Lung (tissue), 12 donors: ENCODE measurements around the gene IFIT3. TPM values are rescaled to one million over a fixed set of nuclear protein-coding genes. Genes with fewer than 3 reads are reported as not detected.
A peak's percentile ranks its signal among the peaks of the same experiment; 100 is the strongest.

ENCODE experiments used
- ATAC-seq: fragments of 200-7000 bp; cut with Tn5 transposase; one replicate; pipeline ENCODE4 v1.9.1; 2020; ENCODE audit warnings: moderate number of reproducible peaks; ENCODE audit not compliant: insufficient read depth, low FRiP score
- DNase-seq, 3 donors: peaks; one replicate each; pipeline ENCODE4 v3.0.0-alpha.2; 2013 to 2017
- H3K27ac ChIP-seq, 2 donors: one replicate each; pipeline ENCODE4 v1.5.1; 2013; ENCODE audit warnings: mild to moderate bottlenecking in 2 of 2, moderate library complexity in 2 of 2, control low read depth in 1 of 2, inconsistent platforms in 1 of 2, low read depth in 1 of 2, low read length in 1 of 2
- H3K27me3 ChIP-seq, 3 donors: one replicate each; pipeline ENCODE4 v1.5.1; 2013; ENCODE audit warnings: low read length in 2 of 3; ENCODE audit not compliant: control insufficient read depth in 3 of 3, insufficient read depth in 3 of 3
- H3K36me3 ChIP-seq, 4 donors: one replicate each; pipeline ENCODE4 v1.5.1; 2013; ENCODE audit warnings: low read length in 4 of 4, mild to moderate bottlenecking in 1 of 4, moderate library complexity in 1 of 4; ENCODE audit not compliant: control insufficient read depth in 4 of 4, insufficient read depth in 4 of 4
- H3K4me1 ChIP-seq, 5 donors: one replicate each; pipeline ENCODE4 v1.5.1; 2013; ENCODE audit warnings: low read length in 5 of 5, mild to moderate bottlenecking in 2 of 5, moderate library complexity in 1 of 5; ENCODE audit not compliant: control insufficient read depth in 5 of 5, insufficient read depth in 5 of 5
- H3K4me3 ChIP-seq: one replicate; pipeline ENCODE4 v1.5.1; 2013; ENCODE audit warnings: mild to moderate bottlenecking, control low read depth, moderate library complexity
- H3K9ac ChIP-seq, 2 donors: one replicate each; pipeline ENCODE4 v1.5.1; 2013; ENCODE audit warnings: low read length in 2 of 2, control low read depth in 1 of 2; ENCODE audit not compliant: insufficient read depth in 1 of 2
- H3K9me3 ChIP-seq, 4 donors: one replicate each; pipeline ENCODE4 v1.5.1; 2013; ENCODE audit warnings: low read length in 3 of 4, mild to moderate bottlenecking in 1 of 4, moderate library complexity in 1 of 4; ENCODE audit not compliant: control insufficient read depth in 4 of 4, insufficient read depth in 3 of 4
- CTCF ChIP-seq: IDR thresholded peaks from 2 replicates; pipeline ENCODE4 v1.5.1; 2012; ENCODE audit warnings: mild to moderate bottlenecking; ENCODE audit errors: control extremely low read depth, extremely low read depth
- WGBS, 2 donors: extraction: QIAGEN DNeasy Blood & Tissue Kit; methylation state at CpG; one replicate each; pipeline ENCODE4 v1.1.7; 2013; 5-methylcytosine and 5-hydroxymethylcytosine counted together
- polyA plus RNA-seq, 2 donors: library from polyadenylated mRNA; stranded (reverse); fragments of 200-250 nt; gene quantifications; one replicate each; pipeline ENCODE4 v1.2.1, GENCODE V29; 2013
- total RNA-seq, 2 donors: library from RNA; depleted of rRNA in 1 of 2; stranded (reverse); fragments of >200 nt in 1 of 2; gene quantifications; one replicate each; pipeline ENCODE4 v1.2.1, GENCODE V29; 2014 to 2021
- donor health status: control.
- donor health status: control.
- donor health status: Bipolar disorder and iron deficiency.
- donor health status: healthy.
- donor health status: DM: yes; HTN: yes; CAD: no.

The IFIT3 gene
- total and polyA plus RNA-seq, 4 donors, result 12.6 to 47.7 (median 22.3) TPM

GRCh38 chr10:89368129-89368528, 40.3 kb downstream of the IFIT3 start:
- Histone ChIP-seq H3K9ac (peak overlapping the region in 1 of 2 donors; percentile 44), H3K36me3 (no peaks in the 10 kb centered on the region), H3K4me1 (peaks cover 4 to 31% (median 16%) of the 10 kb centered on the region in 5 donors), H3K27ac (no peak overlapping the region), H3K9me3 (no peaks in the 10 kb centered on the region), H3K4me3 (no peak overlapping the region), H3K27me3 (no peaks in the 10 kb centered on the region)
- ATAC-seq, result no peak
- TF ChIP-seq CTCF, result no peak
- 67 to 78% methylated on average over 1 of the region's 1 CpG for WGBS, 2 donors
- no peak for DNase-seq

GRCh38 chr10:89369156-89370105, 41.6 kb downstream of the IFIT3 start:
- ATAC-seq, result no peak
- 59% methylated on average over 5 of the region's 5 CpGs for WGBS, 2 donors
- Histone ChIP-seq H3K9me3 (no peaks in the 10 kb centered on the region), H3K36me3 (no peaks in the 10 kb centered on the region), H3K27me3 (no peaks in the 10 kb centered on the region), H3K27ac (no peak overlapping the region), H3K4me1 (peaks cover 4 to 43% (median 20%) of the 10 kb centered on the region in 5 donors), H3K9ac (peak overlapping the region in 1 of 2 donors; percentile 2), H3K4me3 (no peak overlapping the region)
- TF ChIP-seq CTCF, result peak; percentile 17
- DNase-seq, result peak; percentile 31 to 83 (median 78)

DNA sequence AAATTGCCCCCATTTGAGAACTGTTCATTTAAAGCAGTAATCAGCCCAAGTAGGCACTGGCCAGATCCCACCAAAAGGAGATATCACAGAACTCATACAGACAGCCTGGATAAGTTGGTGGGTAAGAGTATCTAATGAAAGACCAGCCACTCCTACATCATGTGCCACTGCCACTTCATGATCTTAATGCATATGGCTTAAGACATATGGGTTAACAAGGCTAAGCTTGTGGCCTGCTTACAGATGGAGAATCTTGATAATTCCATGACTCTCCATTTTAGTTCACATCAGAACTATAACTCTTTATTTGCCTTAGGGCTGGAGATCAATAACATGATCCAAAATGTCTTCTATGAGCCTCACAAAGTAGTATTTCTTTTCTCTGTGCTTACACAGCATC, 43.3 kb downstream of the IFIT3 start:
- ATAC-seq, result no peak
- no peak for TF ChIP-seq CTCF
- Histone ChIP-seq H3K9me3 (no peaks in the 10 kb centered on the region), H3K27ac (no peak overlapping the region), H3K27me3 (no peaks in the 10 kb centered on the region), H3K36me3 (no peaks in the 10 kb centered on the region), H3K4me1 (peaks cover 8 to 58% (median 32%) of the 10 kb centered on the region in 5 donors), H3K4me3 (no peak overlapping the region), H3K9ac (peak overlapping the region in 1 of 2 donors; percentile 11)
- DNase-seq, result no peak
